Measurements from ENCODE around the gene BCO2.

BCO2 gene

DNA sequence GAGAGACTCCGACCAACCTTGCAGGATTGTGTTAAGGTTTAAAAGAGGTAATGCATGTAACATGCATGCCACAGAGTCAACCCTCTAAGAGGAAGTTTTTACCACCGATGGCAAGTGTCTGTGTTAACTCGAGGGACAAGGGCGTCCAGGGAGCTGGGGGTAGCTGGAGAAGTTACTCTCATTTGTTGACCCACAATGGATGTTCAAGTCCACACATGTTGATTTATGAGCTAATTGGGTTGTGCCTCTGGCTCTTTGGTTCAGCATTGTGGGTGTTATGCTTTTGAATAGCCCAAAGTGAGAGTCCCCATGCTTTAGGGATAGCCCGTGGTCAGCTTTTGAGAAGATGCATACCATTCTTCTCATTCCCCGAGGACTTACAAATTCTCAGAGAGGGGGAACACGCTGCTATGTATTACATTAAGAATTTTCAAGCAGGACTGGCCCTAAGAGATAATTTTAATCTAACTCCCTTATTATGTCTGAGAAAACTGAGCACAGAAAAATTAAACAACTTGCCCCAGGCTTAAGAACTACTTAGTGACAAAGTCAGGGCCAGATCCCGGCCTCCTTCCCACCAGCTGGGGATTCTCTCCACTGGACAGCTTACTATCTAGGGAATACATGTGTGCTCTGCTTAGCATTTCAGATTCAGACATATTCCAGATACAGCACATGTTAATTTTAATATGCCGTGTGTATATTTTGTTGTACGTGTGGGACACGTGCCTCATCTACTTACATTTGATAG is 90.5 kb downstream of the BCO2 start:
- TF ChIP-seq, protein P1, sequence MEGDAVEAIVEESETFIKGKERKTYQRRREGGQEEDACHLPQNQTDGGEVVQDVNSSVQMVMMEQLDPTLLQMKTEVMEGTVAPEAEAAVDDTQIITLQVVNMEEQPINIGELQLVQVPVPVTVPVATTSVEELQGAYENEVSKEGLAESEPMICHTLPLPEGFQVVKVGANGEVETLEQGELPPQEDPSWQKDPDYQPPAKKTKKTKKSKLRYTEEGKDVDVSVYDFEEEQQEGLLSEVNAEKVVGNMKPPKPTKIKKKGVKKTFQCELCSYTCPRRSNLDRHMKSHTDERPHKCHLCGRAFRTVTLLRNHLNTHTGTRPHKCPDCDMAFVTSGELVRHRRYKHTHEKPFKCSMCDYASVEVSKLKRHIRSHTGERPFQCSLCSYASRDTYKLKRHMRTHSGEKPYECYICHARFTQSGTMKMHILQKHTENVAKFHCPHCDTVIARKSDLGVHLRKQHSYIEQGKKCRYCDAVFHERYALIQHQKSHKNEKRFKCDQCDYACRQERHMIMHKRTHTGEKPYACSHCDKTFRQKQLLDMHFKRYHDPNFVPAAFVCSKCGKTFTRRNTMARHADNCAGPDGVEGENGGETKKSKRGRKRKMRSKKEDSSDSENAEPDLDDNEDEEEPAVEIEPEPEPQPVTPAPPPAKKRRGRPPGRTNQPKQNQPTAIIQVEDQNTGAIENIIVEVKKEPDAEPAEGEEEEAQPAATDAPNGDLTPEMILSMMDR (IDR thresholded peaks at IDR 0.05; ENCODE audit: low read depth, low read length, missing control alignments), result no peak
- DNase-seq (ENCODE audit: low read depth), result no peak
- H3K4me3 ChIP-seq (ENCODE audit: low read depth, low read length), result no peak overlapping the region

DNA sequence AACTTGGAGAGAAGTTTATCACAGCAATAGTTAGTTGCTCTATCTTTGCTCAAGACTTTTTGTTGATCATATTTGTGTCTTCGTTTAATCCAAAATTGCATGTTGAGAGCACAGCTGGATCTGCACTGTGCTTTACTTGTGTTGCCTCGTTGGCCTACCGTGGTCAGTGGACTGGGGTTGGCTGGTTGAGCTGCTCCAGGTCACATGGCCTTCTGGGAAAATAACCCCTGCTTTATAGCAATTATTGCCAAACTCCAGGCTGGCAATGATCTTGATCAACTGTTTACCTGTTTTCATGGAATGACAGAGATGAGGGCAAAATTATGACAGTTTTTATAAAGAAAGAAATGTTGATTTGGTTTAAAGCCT is 91.1 kb downstream of the BCO2 start:
- H3K4me3 ChIP-seq (ENCODE audit: low read depth, low read length), result no peak overlapping the region
- TF ChIP-seq, protein P1 (IDR thresholded peaks at IDR 0.05; ENCODE audit: low read depth, low read length, missing control alignments), result no peak
- no peak for DNase-seq (ENCODE audit: low read depth)

DNA sequence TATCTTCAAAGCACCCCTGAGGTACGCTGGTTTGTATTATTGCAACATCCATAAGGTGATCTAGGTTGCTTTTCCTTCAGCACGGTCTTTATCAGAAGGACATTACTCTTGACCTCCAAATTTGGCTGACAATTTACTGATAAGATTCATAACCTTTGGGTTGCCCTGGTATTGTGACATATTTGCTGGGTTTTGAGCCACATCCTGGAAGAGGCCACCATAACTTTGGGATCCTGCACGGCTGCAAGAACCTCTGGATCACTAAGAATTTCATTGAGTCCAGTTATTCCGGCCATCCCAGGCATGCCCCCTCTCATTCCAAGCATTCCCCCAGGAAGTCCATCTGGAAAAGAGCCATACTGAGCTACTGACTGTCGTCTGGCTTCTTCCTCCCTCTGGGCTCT is 91.9 kb downstream of the BCO2 start:
- TF ChIP-seq, protein P1 (IDR thresholded peaks at IDR 0.05; ENCODE audit: low read depth, low read length, missing control alignments), result no peak

DNA sequence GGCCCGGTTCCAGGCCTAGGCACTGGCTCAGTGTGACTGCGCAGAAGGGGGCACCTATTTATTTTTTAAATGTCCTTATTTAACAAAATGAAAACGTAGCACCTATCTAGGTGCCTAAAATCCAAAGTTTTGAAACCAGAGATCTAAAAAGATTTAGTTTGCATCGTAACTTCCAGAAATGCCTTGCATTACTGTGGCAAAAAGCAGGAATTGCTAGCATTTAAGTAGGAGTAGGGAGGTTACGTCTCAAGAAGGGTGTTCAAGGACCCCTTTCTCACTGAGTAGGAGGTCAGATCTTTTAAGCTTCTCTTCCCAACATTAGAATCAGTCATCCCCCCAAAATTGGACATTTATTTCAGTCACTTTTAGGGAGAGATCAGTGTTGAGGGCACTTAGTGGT is 93.1 kb downstream of the BCO2 start:
- TF ChIP-seq, protein P1 (IDR thresholded peaks at IDR 0.05; ENCODE audit: low read depth, low read length, missing control alignments), result no peak
- DNase-seq (ENCODE audit: low read depth), result no peak
- H3K4me3 ChIP-seq (ENCODE audit: low read depth, low read length), result no peak overlapping the region

More for the DNA sequence above, 91.9 kb downstream of the BCO2 start:
- no peak overlapping the region for H3K4me3 ChIP-seq (ENCODE audit: low read depth, low read length)
- DNase-seq (ENCODE audit: low read depth), result no peak
